Measurements from ENCODE around the gene LAMP2. TPM values are rescaled to one million over a fixed set of nuclear protein-coding genes. Genes with fewer than 3 reads are reported as not detected.
"Not testable (repeated sequence)": the region's sequence is repeated elsewhere in the genome, so short reads cannot be mapped to it uniquely, and the experiment has no call there.

The LAMP2 gene
- 10 to 100 TPM; 30.4 to 34.5 TPM for total RNA-seq

GRCh38 chrX:120468825-120469525, at the start of gene LAMP2:
TSS of gene LAMP2 (minus strand) at chrX:120469296. CDS start at chrX:120469169, 127 bp downstream.
- CTCF ChIA-PET: no interaction called here
- H3K27ac Mint-ChIP-seq: peak within 1 kb of the TSS; percentile 91
- H3K36me3 Mint-ChIP-seq (ENCODE audit: low read depth): no peaks in the 10 kb centered on the region
- ATAC-seq: peak; percentile 97
- intact Hi-C loops (cut with DNase I, micrococcal nuclease): loop anchor here (1.0 to 5.0 kb wide), 5 partner anchors 16 to 218 kb away; partner anchors contain the start of genes ZBTB33 (in 2 of the 2) and CUL4B (in 1 of the 2)
- no peaks in the 10 kb centered on the region for H3K27me3 Mint-ChIP-seq
- H3K4me3 Mint-ChIP-seq: peak within 1 kb of the TSS; percentile 95
- POLR2A ChIA-PET: interaction anchor here (0.5 to 1.1 kb wide), 2 partner anchors 9 to 135 kb away, joined by 3 read pairs; partner anchors contain the start of gene MCTS1
- DNase-seq: peak; percentile 89
- H3K4me1 Mint-ChIP-seq: peaks cover 22% of the 10 kb centered on the region
- no peaks in the 10 kb centered on the region for H3K9me3 Mint-ChIP-seq (ENCODE audit: low read depth)

DNA sequence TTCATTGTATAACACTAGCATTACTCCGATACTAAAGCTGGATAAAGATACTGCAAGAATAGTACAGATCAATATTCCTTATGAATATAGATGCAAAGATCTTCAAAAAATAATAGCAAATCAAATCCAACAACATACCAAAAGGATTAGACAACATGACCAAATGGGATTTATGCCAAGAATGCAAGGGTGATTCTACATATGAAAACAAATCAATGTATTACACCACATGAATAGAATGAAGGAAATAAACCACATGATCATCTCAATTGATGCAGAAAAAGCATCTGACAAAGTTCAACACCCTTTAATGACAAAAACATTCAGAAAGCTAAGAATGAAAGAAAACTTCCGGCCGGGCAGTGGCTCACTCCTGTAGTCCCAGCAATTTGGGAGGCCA, 48.8 kb upstream of the LAMP2 start:
- Mint-ChIP-seq H3K36me3 (ENCODE audit: low read depth) (peaks cover 1% of the 10 kb centered on the region), H3K9me3 (ENCODE audit: low read depth) (no peaks in the 10 kb centered on the region), H3K27me3 (no peaks in the 10 kb centered on the region), H3K4me3 (no peak overlapping the region), H3K4me1 (no peaks in the 10 kb centered on the region), H3K27ac (no peak overlapping the region)
- CTCF ChIA-PET: no interaction called here
- POLR2A ChIA-PET: no interaction called here
- intact Hi-C loops (cut with DNase I, micrococcal nuclease): no loop called here
- DNase-seq (no peak), ATAC-seq (no peak)

- Mint-ChIP-seq H3K27me3 (no peaks in the 10 kb centered on the region), H3K27ac (no peak overlapping the region), H3K4me1 (no peaks in the 10 kb centered on the region), H3K36me3 (ENCODE audit: low read depth) (no peaks in the 10 kb centered on the region), H3K4me3 (no peak overlapping the region), H3K9me3 (ENCODE audit: low read depth) (no peaks in the 10 kb centered on the region)
- ChIA-PET CTCF (interaction anchor here (1.0 kb wide), 1 partner anchor 148 kb away, joined by 3 read pairs; no protein-coding TSS in a partner anchor), POLR2A (no interaction called here)
- intact Hi-C loops (cut with DNase I, micrococcal nuclease): loop anchor here in 1 of 2 experiments (5.0 kb wide), 1 partner anchor 33 kb away; no protein-coding TSS in a partner anchor
- ATAC-seq (no peak), DNase-seq (no peak)
Measured at GRCh38 chrX:120514236-120514635, 45.1 kb upstream of the LAMP2 start.

DNA sequence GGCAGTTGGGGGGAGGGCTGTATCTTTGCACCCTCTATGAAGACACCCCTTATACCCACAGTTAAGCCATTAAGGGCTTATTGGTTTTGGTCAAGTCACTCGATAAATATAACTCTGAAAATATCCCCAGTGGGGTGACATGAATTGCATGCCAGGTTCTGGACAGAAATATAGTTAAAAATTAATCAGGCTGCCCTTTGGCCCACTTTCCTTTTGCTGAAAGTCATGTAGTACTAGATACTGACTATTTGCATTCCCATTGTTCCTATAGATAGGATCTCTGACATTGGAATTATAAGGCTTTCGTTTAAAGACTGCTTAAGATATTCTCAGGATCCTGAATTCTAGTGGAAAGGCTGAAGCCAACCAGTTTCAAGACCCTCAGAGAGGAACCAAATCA, 43.5 kb upstream of the LAMP2 start:
- CTCF ChIA-PET: interaction anchor here (0.6 to 0.7 kb wide), 2 partner anchors 16 to 65 kb away, joined by 3 read pairs; no protein-coding TSS in a partner anchor
- Mint-ChIP-seq H3K27me3 (no peaks in the 10 kb centered on the region), H3K4me3 (no peak overlapping the region), H3K4me1 (no peaks in the 10 kb centered on the region), H3K36me3 (ENCODE audit: low read depth) (no peaks in the 10 kb centered on the region), H3K9me3 (ENCODE audit: low read depth) (no peaks in the 10 kb centered on the region), H3K27ac (no peak overlapping the region)
- intact Hi-C loops (cut with DNase I, micrococcal nuclease): loop anchor here in 1 of 2 experiments (5.0 kb wide), 1 partner anchor 35 kb away; no protein-coding TSS in a partner anchor
- DNase-seq: no peak
- no peak for ATAC-seq
- POLR2A ChIA-PET: no interaction called here

DNA sequence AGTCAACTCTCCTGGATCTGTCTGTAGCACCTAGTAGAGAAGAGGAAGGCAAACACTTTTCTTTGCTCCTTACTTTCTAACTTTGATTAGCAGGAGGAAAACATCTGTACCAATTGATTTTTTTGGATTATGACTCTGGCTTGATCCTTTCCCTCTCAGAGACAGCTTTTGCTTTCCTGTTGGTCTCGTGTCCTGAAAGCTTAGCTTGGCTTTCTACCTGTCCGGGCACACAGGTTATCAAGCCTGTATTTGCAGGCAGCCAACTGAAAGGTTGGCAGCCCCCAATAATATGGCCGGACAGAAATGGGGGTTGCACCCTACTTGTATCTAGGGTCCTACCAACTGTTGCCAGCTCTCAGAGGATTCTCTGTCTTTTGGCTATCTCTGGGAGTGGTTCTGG, 43.1 kb upstream of the LAMP2 start:
- Mint-ChIP-seq H3K9me3 (ENCODE audit: low read depth) (no peaks in the 10 kb centered on the region), H3K36me3 (ENCODE audit: low read depth) (no peaks in the 10 kb centered on the region), H3K27ac (no peak overlapping the region), H3K27me3 (no peaks in the 10 kb centered on the region), H3K4me3 (no peak overlapping the region), H3K4me1 (no peaks in the 10 kb centered on the region)
- CTCF ChIA-PET: interaction anchor here (0.6 to 0.7 kb wide), 2 partner anchors 15 to 65 kb away, joined by 3 read pairs; no protein-coding TSS in a partner anchor
- ATAC-seq (no peak), DNase-seq (no peak)
- intact Hi-C loops (cut with DNase I, micrococcal nuclease): loop anchor here in 1 of 2 experiments (5.0 kb wide), 1 partner anchor 35 kb away; no protein-coding TSS in a partner anchor
- POLR2A ChIA-PET: no interaction called here

DNA sequence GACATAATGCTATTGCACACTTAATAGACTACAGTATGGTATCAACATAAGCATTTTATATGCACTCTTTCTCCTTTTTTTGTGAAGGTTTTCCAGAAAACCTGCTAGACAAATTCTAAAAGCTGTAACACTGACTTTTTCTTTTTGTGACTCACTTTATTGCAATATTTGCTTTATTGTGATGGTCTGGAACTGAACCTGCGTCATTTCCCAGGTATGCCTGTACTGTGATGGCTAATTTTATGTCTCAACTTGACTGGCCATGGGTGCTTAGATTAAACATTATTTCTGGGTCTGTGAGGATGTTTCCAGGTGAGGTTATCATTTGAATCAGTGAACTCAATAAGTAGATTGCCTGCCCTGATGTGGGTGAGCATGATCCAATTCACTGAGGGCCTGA, 35.5 kb upstream of the LAMP2 start:
- DNase-seq (no peak), ATAC-seq (no peak)
- no peaks in the 10 kb centered on the region for H3K9me3 Mint-ChIP-seq (ENCODE audit: low read depth)
- no peak overlapping the region for H3K4me3 Mint-ChIP-seq
- CTCF ChIA-PET: no interaction called here
- intact Hi-C loops (cut with DNase I, micrococcal nuclease): no loop called here
- H3K36me3 Mint-ChIP-seq (ENCODE audit: low read depth): no peaks in the 10 kb centered on the region
- POLR2A ChIA-PET: no interaction called here
- no peaks in the 10 kb centered on the region for H3K27me3 Mint-ChIP-seq
- H3K27ac Mint-ChIP-seq: no peak overlapping the region
- no peaks in the 10 kb centered on the region for H3K4me1 Mint-ChIP-seq

DNA sequence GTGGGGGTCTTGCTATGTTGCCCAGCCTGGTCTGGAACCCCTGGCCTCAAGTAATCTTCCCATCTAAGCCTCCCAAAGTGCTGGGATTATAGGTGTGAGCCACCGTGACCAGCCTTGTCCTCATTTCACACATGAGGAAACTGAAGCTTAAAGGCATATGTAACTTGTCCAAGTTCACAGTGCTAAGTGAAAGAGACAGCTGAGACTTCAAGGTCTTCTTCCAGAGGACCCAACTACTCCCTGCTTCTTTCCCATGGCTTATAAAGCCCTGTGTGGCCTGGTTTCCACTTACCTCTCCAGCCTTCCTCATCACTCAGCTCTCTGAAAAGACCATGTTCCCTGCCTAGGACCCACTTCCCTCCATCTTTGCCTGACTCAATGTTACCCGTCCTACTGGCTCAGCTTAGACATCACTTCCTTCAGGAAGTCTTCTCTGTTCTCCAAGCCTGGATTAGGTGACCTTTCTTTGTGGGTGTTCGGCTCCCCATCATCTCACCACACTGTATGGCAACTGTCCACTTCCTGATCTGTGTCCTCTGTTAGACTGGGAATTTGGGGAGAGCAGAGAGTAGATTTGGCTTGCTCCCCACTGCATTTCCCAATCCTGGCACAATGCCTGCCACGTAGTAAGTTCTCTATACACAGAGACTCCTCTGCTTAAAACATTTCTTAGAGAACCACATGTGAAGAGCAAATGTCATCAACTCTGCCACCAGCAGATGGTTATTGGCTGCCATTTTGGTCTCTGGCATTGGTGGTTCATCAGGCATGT, 30.4 kb upstream of the LAMP2 start:
- no peak overlapping the region for H3K27ac Mint-ChIP-seq
- no peak overlapping the region for H3K4me3 Mint-ChIP-seq
- no peaks in the 10 kb centered on the region for H3K9me3 Mint-ChIP-seq (ENCODE audit: low read depth)
- no peak for ATAC-seq
- H3K4me1 Mint-ChIP-seq: peaks cover 3% of the 10 kb centered on the region
- no peak for DNase-seq
- CTCF ChIA-PET: interaction anchor here (1.0 to 1.5 kb wide), 3 partner anchors 14 to 290 kb away, joined by 3 to 4 read pairs (median 3); no protein-coding TSS in a partner anchor
- intact Hi-C loops (cut with DNase I, micrococcal nuclease): loop anchor here (2.0 to 10.0 kb wide), 5 partner anchors 61 to 1078 kb away; partner anchors contain the start of gene CUL4B (in 2 of the 2)
- POLR2A ChIA-PET: no interaction called here
- H3K36me3 Mint-ChIP-seq (ENCODE audit: low read depth): no peaks in the 10 kb centered on the region
- H3K27me3 Mint-ChIP-seq: no peaks in the 10 kb centered on the region

GRCh38 chrX:120490119-120490518, 21.0 kb upstream of the LAMP2 start:
- H3K4me3 Mint-ChIP-seq; H3K27ac Mint-ChIP-seq; H3K9me3 Mint-ChIP-seq (ENCODE audit: low read depth); CTCF ChIA-PET; ATAC-seq; DNase-seq; H3K27me3 Mint-ChIP-seq; H3K36me3 Mint-ChIP-seq (ENCODE audit: low read depth); POLR2A ChIA-PET: not testable (repeated sequence)
- H3K4me1 Mint-ChIP-seq: peaks cover 21% of the 10 kb centered on the region
- intact Hi-C loops (cut with DNase I, micrococcal nuclease): loop anchor here in 1 of 2 experiments (10.0 kb wide), 2 partner anchors 175 to 815 kb away; no protein-coding TSS in a partner anchor

- Mint-ChIP-seq H3K27me3 (no peaks in the 10 kb centered on the region), H3K4me3 (no peak overlapping the region), H3K27ac (no peak overlapping the region), H3K36me3 (ENCODE audit: low read depth) (no peaks in the 10 kb centered on the region), H3K4me1 (peaks cover 22% of the 10 kb centered on the region), H3K9me3 (ENCODE audit: low read depth) (no peaks in the 10 kb centered on the region)
- POLR2A ChIA-PET: no interaction called here
- intact Hi-C loops (cut with DNase I, micrococcal nuclease): loop anchor here (5.0 to 10.0 kb wide), 2 partner anchors 68 to 821 kb away; no protein-coding TSS in a partner anchor
- DNase-seq (no peak), ATAC-seq (no peak)
- CTCF ChIA-PET: interaction anchor here (1.2 to 1.3 kb wide), 3 partner anchors 8 to 142 kb away, joined by 3 to 9 read pairs (median 3); no protein-coding TSS in a partner anchor
Measured at GRCh38 chrX:120486786-120487185, 17.7 kb upstream of the LAMP2 start.

DNA sequence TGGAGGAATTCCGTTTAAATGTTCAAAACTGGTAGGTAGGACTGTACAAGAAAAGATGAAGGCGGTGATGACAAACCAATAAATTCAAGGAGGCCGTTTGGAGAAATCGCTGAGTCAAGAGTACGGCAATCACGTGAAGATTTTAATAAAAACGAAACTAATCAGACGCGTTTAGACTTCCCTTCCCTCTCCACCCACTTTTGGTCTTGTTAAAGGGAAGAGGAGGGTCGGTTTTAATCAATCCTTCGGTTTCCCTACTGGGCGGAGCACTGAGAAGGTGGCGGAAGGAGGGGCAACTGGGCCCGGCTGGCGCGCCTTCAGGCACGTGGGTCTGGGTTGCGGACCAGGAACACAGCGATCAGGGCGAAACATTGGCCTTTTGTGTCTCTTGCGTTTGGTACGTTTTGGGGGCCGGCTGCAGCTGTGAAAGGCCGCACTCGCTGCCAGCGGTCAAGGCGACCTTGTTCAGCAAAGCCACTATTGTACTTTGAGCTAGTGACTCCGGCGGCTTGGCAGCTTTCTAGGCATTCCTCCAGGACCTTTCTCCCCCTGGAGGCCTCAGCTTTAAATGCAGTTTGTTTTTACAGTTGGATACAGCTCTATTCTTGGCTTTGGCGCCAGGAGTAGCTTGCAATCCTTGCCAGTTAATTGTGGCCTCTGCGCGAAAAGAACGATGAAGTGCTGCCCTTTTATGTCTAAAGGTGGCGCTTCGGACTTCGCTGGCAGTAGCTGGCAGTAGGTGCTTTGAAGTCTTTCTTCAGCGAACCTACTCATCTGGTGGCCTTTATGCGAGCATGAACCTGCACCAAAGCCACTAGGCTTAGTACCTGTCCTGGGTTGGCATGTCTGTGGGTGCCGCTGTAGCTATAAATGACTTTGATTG, 16.8 kb upstream of the LAMP2 start:
- ATAC-seq: peak; percentile 82
- Mint-ChIP-seq H3K36me3 (ENCODE audit: low read depth) (no peaks in the 10 kb centered on the region), H3K27ac (peak overlapping the region; percentile 87), H3K4me3 (peak overlapping the region; percentile 66), H3K9me3 (ENCODE audit: low read depth) (no peaks in the 10 kb centered on the region), H3K27me3 (no peaks in the 10 kb centered on the region), H3K4me1 (peaks cover 22% of the 10 kb centered on the region)
- ChIA-PET CTCF (interaction anchor here (0.5 to 1.3 kb wide), 13 partner anchors 9 to 1509 kb away, joined by 3 to 9 read pairs (median 3); no protein-coding TSS in a partner anchor), POLR2A (interaction anchor here (0.5 kb wide), 1 partner anchor 20 kb away, joined by 9 read pairs; no protein-coding TSS in a partner anchor)
- intact Hi-C loops (cut with DNase I, micrococcal nuclease): loop anchor here (1.0 to 10.0 kb wide), 3 partner anchors 17 to 821 kb away; partner anchors contain the start of gene LAMP2 (in 1 of the 2)
- peak; percentile 64 for DNase-seq
